Measurements from ENCODE around the gene ANKRD9.

Gene ANKRD9

GRCh38 chr14:102512793-102513300, 3.3 kb upstream of the ANKRD9 start:
- no peak for DNase-seq

- DNase-seq = no peak
Observed at GRCh38 chr14:102511538-102511937, 2.0 kb upstream of the ANKRD9 start.

- DNase-seq = no peak
Observed at GRCh38 chr14:102510616-102511520, 1.3 kb upstream of the ANKRD9 start.

GRCh38 chr14:102508774-102509745, 516 bp downstream of the ANKRD9 start:
- DNase-seq = peak; percentile 42

- DNase-seq = no peak
Observed at GRCh38 chr14:102508410-102508773, 1.2 kb downstream of the ANKRD9 start.

- DNase-seq = no peak
Observed at GRCh38 chr14:102507857-102508312, 1.7 kb downstream of the ANKRD9 start.

- DNase-seq = no peak
Observed at GRCh38 chr14:102507081-102507856, 2.3 kb downstream of the ANKRD9 start.

- DNase-seq = no peak
Observed at GRCh38 chr14:102506626-102506925, 3.0 kb downstream of the ANKRD9 start.

GRCh38 chr14:102505775-102506625, 3.6 kb downstream of the ANKRD9 start:
- DNase-seq = no peak

GRCh38 chr14:102505000-102505619, 4.5 kb downstream of the ANKRD9 start:
- no peak for DNase-seq

- DNase-seq = no peak
Observed at GRCh38 chr14:102504328-102504999, 5.1 kb downstream of the ANKRD9 start.

GRCh38 chr14:102503641-102504327, 5.8 kb downstream of the ANKRD9 start:
- no peak for DNase-seq

- DNase-seq = no peak
Observed at GRCh38 chr14:102502571-102502970, 7.0 kb downstream of the ANKRD9 start.

- no peak for DNase-seq
Observed at GRCh38 chr14:102501751-102502315, 7.7 kb downstream of the ANKRD9 start.

- DNase-seq = no peak
Observed at GRCh38 chr14:102500713-102501112, 8.9 kb downstream of the ANKRD9 start.

GRCh38 chr14:102500158-102500662, 9.4 kb downstream of the ANKRD9 start:
- DNase-seq = peak; percentile 39

GRCh38 chr14:102499401-102500157, 10.0 kb downstream of the ANKRD9 start:
- no peak for DNase-seq

- no peak for DNase-seq
Observed at GRCh38 chr14:102498678-102499265, 10.8 kb downstream of the ANKRD9 start.

Measured in central memory CD4-positive, alpha-beta T cell (primary cell).